Measurements from ENCODE around the gene MACC1.
A peak's percentile ranks its signal among the peaks of the same experiment; 100 is the strongest.

Gene MACC1

DNA sequence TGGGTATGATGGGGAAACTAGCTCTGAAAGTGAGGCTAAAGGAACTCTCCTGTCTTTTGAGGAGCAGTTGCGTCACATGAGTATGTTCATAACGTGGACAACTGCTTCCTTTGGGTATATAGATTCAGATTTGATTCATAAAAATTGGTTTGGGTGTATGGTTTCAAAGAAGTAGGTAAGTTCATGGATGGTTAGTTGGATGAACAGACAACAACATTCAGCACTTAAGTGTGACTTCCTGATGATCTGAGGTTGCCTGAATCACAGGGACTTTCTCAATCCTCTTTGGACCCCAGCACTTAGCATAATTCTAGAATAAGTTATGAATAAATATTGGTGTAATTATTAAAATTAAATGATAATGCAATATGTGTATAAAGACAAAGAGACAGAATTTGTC is 43.4 kb downstream of the MACC1 start:
- no peak for DNase-seq (ENCODE audit: low spot score)

DNA sequence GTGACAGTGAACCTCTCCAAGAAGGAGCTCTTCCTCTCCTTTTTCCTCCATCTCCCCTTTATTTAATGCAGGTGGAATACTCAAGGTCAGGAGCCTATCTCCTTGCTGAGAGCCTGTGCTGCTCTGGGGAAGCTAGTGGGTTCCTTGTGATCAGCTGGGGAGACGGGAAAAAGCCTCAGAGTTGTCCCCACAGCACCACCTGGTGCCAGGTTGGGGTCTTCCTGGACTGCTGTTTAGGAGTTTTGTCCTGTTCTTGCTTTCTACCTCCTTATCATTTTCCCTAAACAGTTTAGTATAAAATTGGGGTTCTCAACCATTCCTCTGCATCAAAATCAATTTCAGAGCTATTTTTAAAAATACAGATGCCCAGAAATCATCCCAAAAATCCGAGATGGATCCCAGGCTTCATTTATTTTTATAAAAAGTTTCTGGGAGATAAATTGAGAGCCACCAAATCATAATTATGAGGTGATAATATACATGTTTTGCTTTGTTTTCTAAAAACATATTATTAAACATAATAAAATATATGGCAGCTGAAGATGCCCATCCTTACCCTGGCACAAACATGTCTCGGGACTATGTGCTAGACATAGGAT is 44.3 kb downstream of the MACC1 start:
- DNase-seq (ENCODE audit: low spot score) = peak; percentile 70

DNA sequence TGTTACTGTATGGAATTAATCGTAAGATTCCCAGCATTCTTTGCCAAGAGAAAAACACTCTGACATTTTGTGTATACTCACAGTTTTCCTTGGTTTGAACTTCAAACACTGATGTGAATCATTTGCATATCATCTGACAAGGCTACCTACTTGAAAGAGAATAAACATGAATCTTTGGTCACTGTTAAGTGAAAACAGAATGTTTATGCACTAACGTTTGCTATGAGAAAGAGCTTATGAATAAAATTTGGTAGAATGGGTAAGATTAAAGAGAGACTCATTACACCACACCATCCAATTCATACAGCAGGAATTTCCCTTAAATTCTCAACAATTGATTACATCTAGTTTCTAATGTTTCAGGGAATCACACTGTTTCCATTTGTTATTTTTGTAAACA is 46.6 kb downstream of the MACC1 start:
- DNase-seq (ENCODE audit: low spot score) = no peak

DNA sequence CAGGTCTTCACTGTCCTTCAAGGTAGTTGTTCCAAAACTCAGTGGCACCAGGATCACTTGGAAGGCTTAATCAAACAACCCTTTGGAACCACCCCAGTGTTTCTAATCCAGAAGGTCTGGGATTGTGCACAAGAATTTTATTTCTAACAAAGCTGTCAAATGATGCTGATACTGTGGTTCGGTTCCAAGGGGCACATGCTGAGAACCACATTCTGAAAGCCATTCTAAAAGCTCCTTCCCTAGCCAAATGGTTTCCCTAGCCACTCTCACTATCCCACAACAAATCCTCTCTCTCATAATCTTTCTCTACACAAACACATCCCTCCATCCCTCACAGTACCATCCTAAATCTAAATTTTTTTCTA is 52.1 kb downstream of the MACC1 start:
- DNase-seq (ENCODE audit: low spot score) = no peak

DNA sequence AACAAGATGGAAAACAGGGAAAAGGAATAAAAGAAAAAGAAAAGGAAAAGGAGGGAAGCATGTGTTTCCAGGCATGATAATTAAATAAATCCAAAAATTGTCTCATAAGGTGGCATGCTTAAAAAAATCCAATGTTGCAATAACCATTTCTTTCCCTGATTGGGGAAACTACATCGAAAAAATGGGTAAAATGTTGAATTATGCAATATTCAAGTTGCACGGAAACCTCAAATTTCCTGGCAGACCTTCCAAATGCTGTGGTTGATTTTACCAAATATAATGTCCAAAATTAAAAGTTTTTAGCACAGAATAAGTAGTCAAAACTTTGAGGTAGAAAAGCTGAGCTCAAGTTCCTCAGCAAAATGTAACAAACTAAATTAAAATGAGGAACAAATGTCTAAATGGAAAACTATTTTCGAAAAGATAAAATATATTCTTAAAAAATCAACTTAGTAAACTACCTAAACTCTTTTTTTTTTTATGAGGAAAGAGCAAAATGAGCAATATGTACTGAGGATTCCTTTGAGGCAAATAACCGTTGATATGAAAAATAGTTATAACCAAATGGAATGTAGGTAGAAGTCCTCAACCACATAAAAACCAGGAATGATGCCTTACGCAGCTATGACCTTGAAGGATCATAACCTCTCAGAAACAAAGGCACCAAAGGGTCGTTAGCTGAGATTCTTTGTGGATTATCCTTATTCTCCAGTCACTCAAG is 52.6 kb downstream of the MACC1 start:
- no peak for DNase-seq (ENCODE audit: low spot score)

DNA sequence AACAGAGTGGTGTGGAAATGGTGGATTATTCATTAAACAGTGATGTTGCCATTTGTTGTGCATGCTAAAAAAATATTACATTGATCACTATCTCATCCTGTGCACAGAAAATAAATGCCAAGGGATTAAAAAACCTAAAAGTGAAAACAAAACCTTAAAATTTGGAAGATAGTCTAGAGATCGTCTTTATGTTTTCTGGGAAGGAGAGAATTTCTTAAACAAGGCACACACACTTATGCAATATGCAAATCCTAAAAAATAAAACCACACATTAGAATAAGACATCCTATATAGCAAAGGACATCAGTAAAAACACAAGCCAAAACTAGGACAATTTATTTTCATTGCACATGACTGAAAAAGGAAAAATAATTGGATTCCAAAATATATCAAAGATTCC is 54.5 kb downstream of the MACC1 start:
- DNase-seq (ENCODE audit: low spot score) = no peak

DNA sequence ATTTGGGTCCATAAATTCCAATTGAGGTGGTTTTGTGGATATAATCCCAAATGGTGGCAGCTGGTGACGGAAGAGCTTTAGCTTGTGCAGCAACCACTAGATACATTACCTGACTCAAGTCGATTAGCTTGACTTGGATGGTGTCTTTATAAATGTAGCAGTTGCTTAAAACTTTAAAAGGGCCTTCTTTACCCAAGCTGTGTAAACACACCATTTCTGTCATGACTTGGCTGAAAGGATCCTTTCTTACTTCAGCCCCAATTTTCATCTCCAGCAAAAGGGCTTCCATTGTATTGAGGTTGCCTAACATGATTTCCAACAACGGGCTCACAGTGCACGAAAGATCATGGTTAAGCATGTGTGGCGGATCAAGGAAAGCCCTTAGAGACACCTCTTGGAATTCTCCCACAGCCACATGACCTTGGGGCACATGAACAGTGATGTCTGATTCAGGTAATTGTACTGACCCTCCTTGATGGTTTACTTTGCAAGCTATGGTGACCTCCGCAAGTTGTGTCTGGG is 57.9 kb downstream of the MACC1 start:
- no peak for DNase-seq (ENCODE audit: low spot score)

DNA sequence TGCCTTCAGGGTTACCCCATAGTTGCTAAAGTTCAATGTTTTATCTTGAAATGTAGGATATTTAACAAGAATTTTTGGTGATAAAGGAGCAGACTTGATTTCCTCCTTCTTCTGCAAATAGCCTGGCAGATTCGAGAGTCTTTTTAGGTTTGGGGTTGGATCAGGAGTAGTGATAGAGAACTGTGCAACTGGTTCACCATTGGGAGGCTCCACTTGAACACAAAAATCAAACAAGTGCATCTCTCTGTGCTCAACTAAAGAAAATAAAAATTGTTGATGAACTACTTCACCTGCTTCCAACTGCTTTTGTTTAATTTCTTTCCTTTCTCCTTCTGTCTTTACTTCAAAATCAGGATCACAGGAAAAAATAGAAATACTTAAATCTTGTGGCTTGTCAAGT is 58.5 kb downstream of the MACC1 start:
- no peak for DNase-seq (ENCODE audit: low spot score)

DNA sequence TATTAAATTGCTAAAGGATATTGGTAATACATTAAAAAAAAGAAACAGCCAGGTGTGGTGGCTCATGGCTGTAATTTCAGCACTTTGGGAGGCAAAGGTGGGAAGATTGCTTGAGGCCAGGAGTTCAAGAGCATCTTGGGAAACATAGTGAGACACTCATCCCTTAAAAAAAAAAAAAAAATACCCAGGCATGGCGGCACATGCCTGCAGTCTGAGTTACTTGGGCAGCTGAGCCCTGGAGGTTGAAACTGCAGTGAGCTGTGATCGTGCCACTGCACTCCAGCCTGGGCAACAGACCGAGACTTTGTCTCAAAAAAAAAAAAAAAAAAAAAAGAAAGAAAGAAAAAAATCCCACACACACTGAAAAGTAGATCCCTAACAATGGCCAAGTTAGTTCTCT is 59.7 kb downstream of the MACC1 start:
- no peak for DNase-seq (ENCODE audit: low spot score)

DNA sequence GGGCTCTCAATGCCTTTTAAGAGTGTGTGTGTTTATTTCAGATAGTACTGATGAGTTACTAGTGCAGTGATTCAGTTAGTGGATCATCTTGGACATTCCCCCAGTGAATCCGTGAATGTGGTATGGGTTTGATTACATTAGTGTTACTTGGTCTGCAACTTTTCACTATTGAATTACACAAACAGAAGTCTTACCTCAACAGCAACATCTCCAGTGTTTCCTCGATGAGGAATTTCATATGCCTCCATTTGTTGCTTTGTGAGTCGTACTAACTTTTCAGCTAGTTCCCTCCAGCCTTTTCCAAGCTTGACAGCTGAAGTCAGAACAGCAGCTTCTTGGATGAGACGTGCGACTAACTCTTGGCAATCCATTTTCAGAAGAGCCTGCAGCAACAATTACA is 63.2 kb downstream of the MACC1 start:
- DNase-seq (ENCODE audit: low spot score) = no peak

DNA sequence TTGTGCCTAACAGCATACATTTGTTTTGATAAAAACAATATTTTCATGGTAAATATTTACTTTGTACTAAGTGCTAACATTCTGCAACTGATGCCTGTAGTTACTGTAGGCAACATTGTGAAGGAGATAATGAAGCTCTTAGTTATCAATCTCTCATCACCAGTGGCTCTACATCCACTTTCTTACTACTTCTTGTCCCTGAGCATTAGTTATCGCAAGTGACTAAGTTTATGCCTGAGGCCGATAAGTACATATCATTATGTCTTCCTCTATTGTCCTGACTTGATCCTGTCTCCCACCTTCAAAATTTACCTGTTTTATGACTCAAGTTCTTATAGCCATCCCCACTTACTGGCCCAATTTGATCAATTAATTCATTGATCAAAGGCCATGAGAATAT is 63.6 kb downstream of the MACC1 start:
- no peak for DNase-seq (ENCODE audit: low spot score)

DNA sequence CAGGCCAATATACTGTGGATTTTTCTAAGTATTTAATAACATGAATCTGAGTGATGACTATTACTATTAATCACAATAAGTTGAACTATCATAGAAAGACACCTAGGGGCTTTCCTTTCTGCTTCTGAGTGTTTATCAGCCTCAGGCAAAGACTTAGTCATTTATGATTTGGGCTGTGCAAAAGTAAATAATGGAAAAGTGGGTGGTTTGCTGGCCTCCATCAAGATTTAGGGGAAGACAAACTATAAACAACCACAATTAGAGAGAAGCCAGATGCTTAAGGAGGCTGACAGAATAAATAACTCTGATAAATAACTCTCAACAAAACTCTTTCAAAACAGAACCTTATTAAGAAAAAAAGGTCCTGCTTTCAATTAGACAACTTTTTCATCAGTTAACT is 64.7 kb downstream of the MACC1 start:
- no peak for DNase-seq (ENCODE audit: low spot score)

DNA sequence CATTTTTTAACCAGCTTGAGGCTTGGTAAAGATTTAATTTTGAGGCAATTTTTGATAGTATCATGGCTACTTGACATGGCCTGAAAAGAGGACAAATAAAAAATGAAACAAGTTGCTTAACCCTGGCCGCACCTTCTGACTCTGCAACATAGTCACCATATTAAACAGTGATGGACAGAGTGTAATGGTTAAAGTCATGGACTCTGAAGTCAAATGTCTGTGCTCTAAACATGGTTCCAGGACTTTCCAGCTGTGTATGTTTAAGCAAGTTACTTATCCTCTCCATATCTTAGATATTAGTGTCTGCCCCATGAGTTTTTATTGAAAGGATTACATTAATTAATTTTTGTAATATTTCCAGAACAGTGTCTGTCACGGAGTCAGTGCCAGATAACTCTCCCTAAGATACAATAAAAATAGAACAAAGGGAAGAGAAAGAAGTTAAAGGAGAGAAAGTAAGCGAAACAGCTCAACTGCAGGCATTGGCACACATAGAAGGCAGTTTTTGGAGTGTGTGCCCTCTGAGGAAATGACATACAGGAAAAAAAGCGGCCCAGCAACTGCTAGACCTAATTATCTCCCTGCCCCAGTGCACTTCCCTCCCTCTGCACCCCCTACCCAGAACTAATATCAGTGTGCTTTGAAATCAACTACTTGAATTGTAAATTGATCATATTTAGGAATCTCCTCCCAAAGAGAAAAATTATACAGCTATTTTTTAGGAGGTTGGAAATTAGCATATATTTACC is 65.3 kb downstream of the MACC1 start:
- no peak for DNase-seq (ENCODE audit: low spot score)

DNA sequence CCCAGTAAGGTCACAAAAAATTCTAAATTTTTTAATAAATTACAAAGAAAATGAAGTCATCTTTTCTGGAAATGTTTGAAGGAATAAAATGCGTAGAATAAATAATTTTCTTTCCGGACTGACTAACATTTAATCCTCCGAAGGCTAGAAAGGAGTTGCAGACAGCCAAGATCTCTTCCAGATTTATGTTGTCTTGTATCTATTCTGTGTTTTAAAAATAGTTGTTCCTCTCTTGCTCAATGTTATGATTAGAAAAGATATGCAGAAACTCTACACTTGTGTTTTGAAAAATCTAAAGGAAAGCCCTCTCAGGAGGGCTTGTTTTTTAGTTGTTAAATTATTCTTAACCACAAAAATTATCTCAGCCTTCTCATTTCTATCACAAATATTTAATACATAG is 70.7 kb downstream of the MACC1 start:
- no peak for DNase-seq (ENCODE audit: low spot score)

DNA sequence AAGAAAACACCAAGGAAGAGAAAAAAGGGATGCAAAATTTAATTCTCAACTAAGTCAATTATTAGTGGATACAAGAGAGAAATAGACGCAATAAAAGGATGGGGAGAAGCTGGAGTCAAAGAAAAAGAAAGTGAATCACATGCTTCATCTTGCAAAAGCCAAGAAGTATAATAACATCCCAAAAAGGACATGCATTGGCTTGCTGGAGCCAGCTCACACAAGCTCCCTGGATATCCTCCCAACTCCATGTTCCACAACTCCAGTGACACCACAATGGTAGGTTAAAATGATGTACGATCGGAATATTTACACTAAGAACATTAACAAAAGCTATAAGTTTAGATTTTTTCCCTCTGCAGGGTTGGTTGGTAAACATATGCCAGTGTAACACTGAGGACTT is 72.4 kb downstream of the MACC1 start:
- DNase-seq (ENCODE audit: low spot score) = no peak

DNA sequence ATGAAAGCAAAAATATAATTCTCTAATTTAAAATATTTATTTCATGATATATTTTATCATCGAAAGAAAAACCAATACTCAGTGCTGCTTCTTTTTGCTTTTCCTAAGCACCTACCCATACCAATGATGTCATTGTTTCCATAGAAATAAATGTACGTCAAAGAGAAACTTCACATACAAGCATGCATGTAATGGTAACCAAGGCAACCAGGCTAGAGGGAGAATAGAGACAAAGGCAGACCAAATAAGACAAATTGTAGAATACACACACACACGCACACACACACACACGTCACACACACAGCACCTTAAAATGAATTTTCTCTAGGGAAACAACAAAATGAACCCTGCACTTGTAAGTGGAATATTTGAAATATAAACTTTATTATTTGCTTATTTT is 75.5 kb downstream of the MACC1 start:
- DNase-seq (ENCODE audit: low spot score) = no peak

DNA sequence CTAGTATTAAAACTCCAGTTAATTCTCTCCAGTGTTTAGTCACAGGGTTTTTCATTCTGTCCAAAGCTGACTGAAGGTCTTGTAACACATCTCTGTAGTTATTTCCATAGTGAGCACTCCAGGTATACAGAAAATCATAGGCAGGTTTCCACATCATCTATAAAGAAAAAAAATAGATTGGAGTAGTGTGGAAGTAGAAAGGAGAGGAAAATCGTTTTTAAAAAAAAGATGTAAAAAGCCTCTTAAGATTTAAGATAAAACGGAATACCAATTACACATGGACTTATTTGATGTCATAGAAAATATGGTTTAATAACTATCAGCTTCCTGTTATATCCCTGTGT is 76.2 kb downstream of the MACC1 start:
- no peak for DNase-seq (ENCODE audit: low spot score)

DNA sequence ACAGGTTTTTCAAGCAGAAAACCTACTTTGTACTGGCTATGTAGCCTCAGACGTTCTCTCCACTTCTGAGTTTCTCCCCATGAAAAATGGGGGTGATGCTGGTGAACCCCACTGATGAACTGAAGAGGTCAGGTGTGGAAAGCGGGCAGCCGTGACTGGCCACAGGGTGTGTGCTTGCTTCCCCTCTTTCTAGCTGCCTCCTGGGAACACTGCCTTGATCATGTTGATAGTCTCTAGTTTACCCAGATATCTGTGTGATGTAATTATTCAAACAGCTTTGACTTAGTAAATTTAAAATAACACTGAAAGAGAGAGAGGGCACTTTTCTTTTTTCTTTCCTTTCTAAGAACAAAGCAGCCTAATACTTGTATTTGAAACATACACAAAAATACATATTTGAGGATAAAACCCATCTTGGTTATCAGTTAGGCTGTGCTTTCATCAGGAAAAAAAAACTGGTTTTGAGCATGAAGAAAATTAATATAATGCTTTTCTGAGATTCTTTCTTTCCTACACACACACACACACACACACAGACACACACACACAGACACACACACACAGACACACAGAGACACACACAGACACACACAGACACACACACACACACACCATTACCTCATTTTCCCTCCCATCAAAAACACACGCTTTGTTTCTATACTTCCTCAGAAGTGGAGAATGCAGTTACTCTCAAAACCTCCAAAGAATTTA is 76.7 kb downstream of the MACC1 start:
- no peak for DNase-seq (ENCODE audit: low spot score)

DNA sequence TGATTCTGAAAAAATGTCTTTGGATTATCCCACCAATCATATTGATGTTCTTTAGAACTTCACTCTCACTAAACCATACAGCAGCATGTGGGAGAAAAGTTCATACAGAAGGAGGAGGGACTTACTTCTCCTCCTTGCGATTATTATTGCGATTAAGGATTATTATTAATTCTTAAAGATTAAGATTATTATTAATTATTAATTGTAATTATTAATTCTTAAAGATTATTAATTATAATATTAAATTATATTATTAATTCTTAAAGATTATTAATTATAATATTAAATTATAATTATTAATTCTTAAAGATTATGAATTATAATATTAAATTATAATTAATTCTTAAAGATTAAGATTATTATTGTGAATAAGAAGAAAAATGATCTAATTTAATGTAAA is 80.5 kb downstream of the MACC1 start:
- no peak for DNase-seq (ENCODE audit: low spot score)

DNA sequence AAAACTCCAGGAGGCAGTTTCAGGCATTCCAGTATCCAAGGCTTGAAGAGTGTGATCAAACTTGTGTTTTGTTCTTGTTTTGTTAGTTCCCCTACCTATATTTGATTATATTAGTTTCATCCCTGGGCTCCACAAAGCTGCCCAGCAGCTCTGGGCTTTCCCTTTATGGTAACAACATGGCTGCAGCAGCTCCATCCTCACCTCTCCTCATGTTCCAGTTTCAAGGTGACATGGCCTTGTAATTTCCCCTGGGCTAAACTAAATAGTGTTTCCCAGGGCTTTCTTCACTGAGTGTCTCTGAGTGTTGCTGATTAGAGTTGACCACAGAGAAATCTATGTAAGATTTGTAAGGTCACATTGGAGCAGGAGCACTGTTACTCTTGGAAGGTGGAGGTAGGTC is 83.4 kb downstream of the MACC1 start:
- no peak for DNase-seq (ENCODE audit: low spot score)

DNA sequence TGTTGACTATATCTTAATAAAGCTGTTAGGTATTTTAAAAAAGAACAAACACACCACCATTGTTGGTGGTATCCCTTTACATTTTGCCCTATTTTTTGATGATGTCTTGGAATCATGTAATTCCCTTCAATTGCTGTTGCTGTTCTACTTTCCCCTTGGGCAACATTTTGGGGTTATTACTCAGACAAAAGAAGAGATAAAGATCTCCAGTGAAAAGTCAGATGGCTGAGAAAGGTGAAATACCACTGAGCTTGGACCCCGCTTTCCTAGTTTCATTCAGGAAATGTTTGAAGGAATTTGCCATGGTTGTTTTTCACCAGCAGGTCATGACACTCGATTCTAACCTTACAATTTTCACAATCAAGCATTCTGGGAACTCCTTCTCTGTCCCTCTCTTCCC is 84.6 kb downstream of the MACC1 start:
- no peak for DNase-seq (ENCODE audit: low spot score)

DNA sequence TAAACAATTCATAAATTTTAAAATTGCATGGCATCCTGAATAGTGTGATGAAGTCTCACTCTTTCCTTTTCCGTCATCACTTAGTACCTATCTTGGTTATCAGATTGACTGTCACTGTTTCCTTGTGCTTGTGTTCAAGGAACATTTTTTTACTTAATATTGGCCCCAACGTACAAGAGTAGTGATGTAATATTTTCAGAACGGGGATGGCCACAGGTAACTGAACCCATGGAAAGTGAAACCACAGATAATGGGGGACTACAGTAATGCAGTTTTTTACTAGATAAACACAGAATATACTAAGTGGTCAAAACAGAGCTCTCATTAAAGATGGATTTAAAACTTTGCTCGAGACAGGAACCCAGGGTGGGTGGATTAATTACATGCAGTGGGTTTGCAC is 85.4 kb downstream of the MACC1 start:
- no peak for DNase-seq (ENCODE audit: low spot score)

DNA sequence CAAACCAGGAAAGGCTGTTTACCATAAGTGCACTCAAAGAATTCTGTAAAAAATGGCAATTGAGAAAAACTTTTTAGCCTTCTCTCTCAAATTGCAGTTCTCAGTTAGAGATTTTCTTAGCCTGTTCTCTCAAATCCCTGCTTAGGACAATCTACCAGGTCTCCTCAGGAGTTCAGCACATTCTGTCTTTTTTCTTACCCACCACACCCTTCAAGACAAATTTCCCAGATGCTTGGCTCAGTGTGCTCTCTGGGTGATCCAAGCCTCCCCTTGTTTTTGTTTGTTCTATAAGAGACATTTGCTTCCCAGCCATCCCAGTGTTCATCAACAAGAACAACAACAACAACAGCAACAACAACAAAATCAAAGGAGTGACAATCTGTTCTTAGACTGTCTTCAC is 87.3 kb downstream of the MACC1 start:
- no peak for DNase-seq (ENCODE audit: low spot score)

Data from D341Med (cell line).